NCI-H345 treated with DMSO at 0.1 percent for 48 hours (cell line): ENCODE measurements around the gene GCHFR.

Experiments used
- DNase-seq: peaks from one replicate; lab custom pipeline; 2025; ENCODE audit not compliant: unreplicated experiment; lab: John Stamatoyannopoulos, UW

Gene GCHFR

GRCh38 chr15:40775740-40776536 lies 12.1 kb downstream of the GCHFR start:
- DNase-seq = no peak

- no peak for DNase-seq
Observed at GRCh38 chr15:40776537-40777141, 12.8 kb downstream of the GCHFR start.

- peak; percentile 33 for DNase-seq
Observed at GRCh38 chr15:40782609-40783227, 18.9 kb downstream of the GCHFR start.

- no peak for DNase-seq
Observed at GRCh38 chr15:40785164-40785563, 21.3 kb downstream of the GCHFR start.

GRCh38 chr15:40785814-40786213 lies 21.9 kb downstream of the GCHFR start:
- DNase-seq = no peak

GRCh38 chr15:40787344-40787841 lies 23.5 kb downstream of the GCHFR start:
- DNase-seq = peak; percentile 91

- peak; percentile 83 for DNase-seq
Observed at GRCh38 chr15:40787991-40788390, 24.1 kb downstream of the GCHFR start.

- DNase-seq = no peak
Observed at GRCh38 chr15:40789119-40789518, 25.3 kb downstream of the GCHFR start.

GRCh38 chr15:40789999-40790398 lies 26.1 kb downstream of the GCHFR start:
- no peak for DNase-seq

GRCh38 chr15:40790718-40791117 lies 26.9 kb downstream of the GCHFR start:
- DNase-seq = no peak

- no peak for DNase-seq
Observed at GRCh38 chr15:40792394-40792793, 28.5 kb downstream of the GCHFR start.

GRCh38 chr15:40793216-40793989 lies 29.5 kb downstream of the GCHFR start:
- DNase-seq = no peak

GRCh38 chr15:40796041-40796440 lies 32.2 kb downstream of the GCHFR start:
- DNase-seq = no peak

GRCh38 chr15:40796512-40796911 lies 32.6 kb downstream of the GCHFR start:
- DNase-seq = no peak

- no peak for DNase-seq
Observed at GRCh38 chr15:40799523-40799922, 35.7 kb downstream of the GCHFR start.

GRCh38 chr15:40803076-40803475 lies 39.2 kb downstream of the GCHFR start:
- DNase-seq = no peak

- no peak for DNase-seq
Observed at GRCh38 chr15:40803688-40804087, 39.8 kb downstream of the GCHFR start.

- DNase-seq = no peak
Observed at GRCh38 chr15:40806672-40807027, 42.8 kb downstream of the GCHFR start.

GRCh38 chr15:40807028-40807887 lies 43.4 kb downstream of the GCHFR start, which contains the start of the genes DNAJC17 and ZFYVE19:
DNAJC17 (minus strand) TSS chr15:40807473; CDS start chr15:40807446, 27 bp downstream.
ZFYVE19 (plus strand) TSS chr15:40807089; CDS start chr15:40807590, 501 bp downstream.
- DNase-seq = peak; percentile 86

GRCh38 chr15:40807888-40808461 lies 44.1 kb downstream of the GCHFR start:
- no peak for DNase-seq
